ENCODE results near the gene ADGRB3. TPM values are rescaled to one million over a fixed set of nuclear protein-coding genes. Genes with fewer than 3 reads are reported as not detected.

ADGRB3 gene
- total RNA-seq, 2 experiments from 2014 or later = not detected

DNA sequence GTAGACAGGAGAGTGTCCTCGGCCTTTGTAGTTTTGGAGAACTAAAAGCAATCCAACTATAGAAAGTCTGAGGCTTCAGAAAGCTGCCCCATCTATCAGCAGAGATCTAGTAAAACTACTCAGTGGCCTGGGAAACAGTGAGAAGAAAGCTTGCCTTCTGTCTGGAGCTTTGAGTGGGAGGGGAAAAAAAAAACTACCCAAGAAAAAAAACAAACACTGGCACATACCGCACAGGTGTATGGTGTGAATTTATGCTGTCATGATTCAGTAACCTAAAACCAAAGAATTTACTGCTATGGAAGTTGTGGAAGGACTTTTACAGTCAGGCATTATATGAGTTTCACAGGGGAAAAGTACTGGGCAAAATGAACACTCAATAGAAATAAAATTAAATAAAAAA lies 280.5 kb downstream of the ADGRB3 start:
- Histone ChIP-seq H3K4me3 (ENCODE audit: low read depth, low read length, poor library complexity, severe bottlenecking) (no peak overlapping the region), H3K4me2 (ENCODE audit: low read length) (no peak overlapping the region), H3K79me2 (ENCODE audit: insufficient read depth, low read depth, low read length) (no peaks in the 10 kb centered on the region), H2AFZ (ENCODE audit: low read length) (no peak overlapping the region), H3K9me3 (ENCODE audit: low read length) (no peaks in the 10 kb centered on the region), H4K20me1 (ENCODE audit: insufficient read depth, low read length) (no peaks in the 10 kb centered on the region), H3K36me3 (ENCODE audit: insufficient read depth, low read length) (no peaks in the 10 kb centered on the region), H3K9me2 (ENCODE audit: insufficient read depth, low read length) (no peaks in the 10 kb centered on the region), H3K4me1 (ENCODE audit: insufficient read depth, low read length, poor library complexity, severe bottlenecking) (no peaks in the 10 kb centered on the region), H3K27ac (ENCODE audit: low read depth, low read length, poor library complexity, severe bottlenecking) (no peak overlapping the region)
- no peak for TF ChIP-seq EZH2phosphoT487 (IDR thresholded peaks at IDR 0.05; ENCODE audit: borderline replicate concordance, low read depth, low read length)
- TF ChIP-seq CTCF (conservative IDR thresholded peaks at IDR 0.05; ENCODE audit: low read length) = no peak
- intact Hi-C loops (cut with micrococcal nuclease; ENCODE audit: unreplicated experiment) = no loop called here
- ChIA-PET CTCF (ENCODE audit: unreplicated experiment) (no interaction called here), POLR2A (no interaction called here)
- no TSS peak for BruUV-seq (replicated peaks)
- DNase-seq (ENCODE audit: low spot score) = no peak

DNA sequence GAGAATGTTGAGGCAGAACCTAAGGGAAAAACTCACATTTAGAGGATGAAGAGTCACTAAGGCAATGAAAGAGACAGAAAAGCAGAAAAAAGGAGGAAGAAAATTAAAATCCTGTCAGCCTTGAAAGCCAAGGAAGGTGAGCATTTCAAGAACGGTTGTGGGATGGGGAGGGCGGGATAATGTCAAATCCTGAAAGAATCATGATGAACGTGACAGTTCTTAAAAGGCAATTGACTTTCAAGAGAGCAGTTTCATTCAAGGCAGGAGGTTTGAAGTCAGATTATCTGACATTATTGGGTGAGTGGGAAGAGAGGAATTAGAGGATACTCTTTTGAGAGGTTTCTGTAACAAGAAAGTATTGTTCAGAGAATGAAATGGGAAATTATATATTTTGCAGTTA lies 284.5 kb downstream of the ADGRB3 start:
- no peak overlapping the region for H2AFZ ChIP-seq (ENCODE audit: low read length)
- BruUV-seq (replicated peaks) = no TSS peak
- DNase-seq (ENCODE audit: low spot score) = no peak
- H3K9me2 ChIP-seq (ENCODE audit: insufficient read depth, low read length) = no peaks in the 10 kb centered on the region
- no peak overlapping the region for H3K4me2 ChIP-seq (ENCODE audit: low read length)
- intact Hi-C loops (cut with micrococcal nuclease; ENCODE audit: unreplicated experiment) = no loop called here
- H3K79me2 ChIP-seq (ENCODE audit: insufficient read depth, low read depth, low read length) = no peaks in the 10 kb centered on the region
- CTCF ChIA-PET (ENCODE audit: unreplicated experiment) = no interaction called here
- no peaks in the 10 kb centered on the region for H3K9me3 ChIP-seq (ENCODE audit: low read length)
- no peaks in the 10 kb centered on the region for H3K36me3 ChIP-seq (ENCODE audit: insufficient read depth, low read length)
- POLR2A ChIA-PET = no interaction called here
- H3K4me3 ChIP-seq (ENCODE audit: low read depth, low read length, poor library complexity, severe bottlenecking) = no peak overlapping the region
- no peak overlapping the region for H3K27ac ChIP-seq (ENCODE audit: low read depth, low read length, poor library complexity, severe bottlenecking)
- no peaks in the 10 kb centered on the region for H4K20me1 ChIP-seq (ENCODE audit: insufficient read depth, low read length)
- no peak for TF ChIP-seq EZH2phosphoT487 (IDR thresholded peaks at IDR 0.05; ENCODE audit: borderline replicate concordance, low read depth, low read length)
- TF ChIP-seq CTCF (conservative IDR thresholded peaks at IDR 0.05; ENCODE audit: low read length) = no peak
- H3K4me1 ChIP-seq (ENCODE audit: insufficient read depth, low read length, poor library complexity, severe bottlenecking) = no peaks in the 10 kb centered on the region

GRCh38 chr6:68941345-68941744 lies 306.3 kb downstream of the ADGRB3 start:
- Histone ChIP-seq H3K4me3 (ENCODE audit: low read depth, low read length, poor library complexity, severe bottlenecking) (no peak overlapping the region), H3K4me2 (ENCODE audit: low read length) (no peak overlapping the region), H3K27ac (ENCODE audit: low read depth, low read length, poor library complexity, severe bottlenecking) (no peak overlapping the region), H3K9me2 (ENCODE audit: insufficient read depth, low read length) (no peaks in the 10 kb centered on the region), H3K4me1 (ENCODE audit: insufficient read depth, low read length, poor library complexity, severe bottlenecking) (no peaks in the 10 kb centered on the region), H3K79me2 (ENCODE audit: insufficient read depth, low read depth, low read length) (no peaks in the 10 kb centered on the region), H3K36me3 (ENCODE audit: insufficient read depth, low read length) (no peaks in the 10 kb centered on the region), H2AFZ (ENCODE audit: low read length) (no peak overlapping the region), H3K9me3 (ENCODE audit: low read length) (no peaks in the 10 kb centered on the region), H4K20me1 (ENCODE audit: insufficient read depth, low read length) (no peaks in the 10 kb centered on the region)
- TF ChIP-seq CTCF (conservative IDR thresholded peaks at IDR 0.05; ENCODE audit: low read length) (no peak), EZH2phosphoT487 (IDR thresholded peaks at IDR 0.05; ENCODE audit: borderline replicate concordance, low read depth, low read length) (no peak)
- CTCF ChIA-PET (ENCODE audit: unreplicated experiment) = no interaction called here
- no peak for DNase-seq (ENCODE audit: low spot score)
- POLR2A ChIA-PET = no interaction called here
- intact Hi-C loops (cut with micrococcal nuclease; ENCODE audit: unreplicated experiment) = no loop called here
- no TSS peak for BruUV-seq (replicated peaks)

Data from OCI-LY7 (cell line).